ENCODE results near the gene CBLN3. TPM values are rescaled to one million over a fixed set of nuclear protein-coding genes. Genes with fewer than 3 reads are reported as not detected.

CBLN3 gene
- total RNA-seq, 1 experiment from 2014 or later: 1.0 TPM

DNA sequence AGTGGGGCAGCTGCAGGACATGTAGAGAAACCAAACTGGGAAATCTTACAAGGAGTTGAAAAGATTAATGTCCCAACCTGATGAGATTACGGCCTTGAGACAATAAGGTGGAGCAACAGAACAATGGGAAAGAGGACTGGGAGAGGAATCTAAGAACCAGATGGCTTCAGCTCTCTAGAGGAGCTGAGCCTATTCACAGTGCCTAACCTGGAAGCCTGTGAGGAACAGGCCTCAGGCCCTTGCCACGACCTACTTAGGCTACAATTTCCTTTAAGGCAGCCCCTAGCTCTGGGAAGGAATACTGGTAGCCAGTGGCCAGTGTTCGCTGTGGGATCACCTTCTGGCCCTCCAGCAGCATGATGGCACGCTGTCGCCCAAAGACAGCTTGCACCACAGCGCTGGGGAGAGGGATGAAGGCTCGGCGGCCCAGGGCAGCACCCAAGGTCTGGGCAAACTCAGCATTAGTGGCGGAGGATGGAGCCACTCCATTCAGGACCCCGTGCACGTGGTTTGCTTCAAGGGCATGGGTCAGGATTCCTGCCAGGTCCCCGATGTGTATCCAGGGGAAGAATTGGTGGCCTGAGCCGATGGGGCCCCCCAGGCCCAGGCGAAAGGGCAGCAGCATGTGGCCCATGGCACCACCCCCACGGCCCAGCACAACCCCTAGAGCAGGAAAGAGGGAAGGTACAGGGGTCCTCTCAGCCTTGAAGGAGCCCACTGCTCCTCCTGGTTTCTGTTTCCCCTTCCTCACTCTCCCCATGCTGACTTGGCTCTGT, 10.6 kb upstream of the CBLN3 start:
- intact Hi-C loops (cut with micrococcal nuclease; ENCODE audit: unreplicated experiment): no loop called here
- H3K4me3 ChIP-seq (ENCODE audit: low read depth in 2 of 2, low read length in 2 of 2): no peak overlapping the region
- no peak for ATAC-seq
- H3K9me3 ChIP-seq (ENCODE audit: control insufficient read depth, insufficient read depth, low read depth, low read length): no peaks in the 10 kb centered on the region
- BruUV-seq (replicated peaks): no TSS peak
- in situ Hi-C loops (cut with HindIII; ENCODE audit: low pct_unique_long_range_greater_than_20kb, low sequenced_read_pairs): loop anchor here (10.0 kb wide), 1 partner anchor 105 kb away; the partner anchor contains the start of genes ADCY4 and RIPK3
- ChIA-PET POLR2A (no interaction called here), CTCF (no interaction called here)
- H3K4me1 ChIP-seq (ENCODE audit: control insufficient read depth, insufficient read depth, low read length): peaks cover 16% of the 10 kb centered on the region
- no peaks in the 10 kb centered on the region for H3K27me3 ChIP-seq (ENCODE audit: control insufficient read depth, insufficient read depth, low read length)
- peaks cover 7% of the 10 kb centered on the region; the same call in 1 of the 2 replicates for H3K36me3 ChIP-seq (ENCODE audit: control insufficient read depth, insufficient read depth, low read length)
- DNase-seq (ENCODE audit: low read depth, low spot score): no peak
- no peak overlapping the region for H3K27ac ChIP-seq (ENCODE audit: low read length)
- TF ChIP-seq SIN3A (IDR thresholded peaks at IDR 0.05; ENCODE audit: borderline replicate concordance, insufficient read depth, low read depth, low read length) (no peak), POLR2AphosphoS5 (IDR thresholded peaks at IDR 0.05; ENCODE audit: low read depth, low read length) (no peak; the same call in none of the 2 replicates), TCF7L2 (IDR thresholded peaks at IDR 0.05; ENCODE audit: low read depth, low read length) (no peak)
- TF ChIP-seq, protein P1, sequence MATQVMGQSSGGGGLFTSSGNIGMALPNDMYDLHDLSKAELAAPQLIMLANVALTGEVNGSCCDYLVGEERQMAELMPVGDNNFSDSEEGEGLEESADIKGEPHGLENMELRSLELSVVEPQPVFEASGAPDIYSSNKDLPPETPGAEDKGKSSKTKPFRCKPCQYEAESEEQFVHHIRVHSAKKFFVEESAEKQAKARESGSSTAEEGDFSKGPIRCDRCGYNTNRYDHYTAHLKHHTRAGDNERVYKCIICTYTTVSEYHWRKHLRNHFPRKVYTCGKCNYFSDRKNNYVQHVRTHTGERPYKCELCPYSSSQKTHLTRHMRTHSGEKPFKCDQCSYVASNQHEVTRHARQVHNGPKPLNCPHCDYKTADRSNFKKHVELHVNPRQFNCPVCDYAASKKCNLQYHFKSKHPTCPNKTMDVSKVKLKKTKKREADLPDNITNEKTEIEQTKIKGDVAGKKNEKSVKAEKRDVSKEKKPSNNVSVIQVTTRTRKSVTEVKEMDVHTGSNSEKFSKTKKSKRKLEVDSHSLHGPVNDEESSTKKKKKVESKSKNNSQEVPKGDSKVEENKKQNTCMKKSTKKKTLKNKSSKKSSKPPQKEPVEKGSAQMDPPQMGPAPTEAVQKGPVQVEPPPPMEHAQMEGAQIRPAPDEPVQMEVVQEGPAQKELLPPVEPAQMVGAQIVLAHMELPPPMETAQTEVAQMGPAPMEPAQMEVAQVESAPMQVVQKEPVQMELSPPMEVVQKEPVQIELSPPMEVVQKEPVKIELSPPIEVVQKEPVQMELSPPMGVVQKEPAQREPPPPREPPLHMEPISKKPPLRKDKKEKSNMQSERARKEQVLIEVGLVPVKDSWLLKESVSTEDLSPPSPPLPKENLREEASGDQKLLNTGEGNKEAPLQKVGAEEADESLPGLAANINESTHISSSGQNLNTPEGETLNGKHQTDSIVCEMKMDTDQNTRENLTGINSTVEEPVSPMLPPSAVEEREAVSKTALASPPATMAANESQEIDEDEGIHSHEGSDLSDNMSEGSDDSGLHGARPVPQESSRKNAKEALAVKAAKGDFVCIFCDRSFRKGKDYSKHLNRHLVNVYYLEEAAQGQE (IDR thresholded peaks at IDR 0.05; ENCODE audit: insufficient read depth in 1 of 2, low read depth in 2 of 2, low read length in 1 of 2): no peak
- TF ChIP-seq, protein P2, sequence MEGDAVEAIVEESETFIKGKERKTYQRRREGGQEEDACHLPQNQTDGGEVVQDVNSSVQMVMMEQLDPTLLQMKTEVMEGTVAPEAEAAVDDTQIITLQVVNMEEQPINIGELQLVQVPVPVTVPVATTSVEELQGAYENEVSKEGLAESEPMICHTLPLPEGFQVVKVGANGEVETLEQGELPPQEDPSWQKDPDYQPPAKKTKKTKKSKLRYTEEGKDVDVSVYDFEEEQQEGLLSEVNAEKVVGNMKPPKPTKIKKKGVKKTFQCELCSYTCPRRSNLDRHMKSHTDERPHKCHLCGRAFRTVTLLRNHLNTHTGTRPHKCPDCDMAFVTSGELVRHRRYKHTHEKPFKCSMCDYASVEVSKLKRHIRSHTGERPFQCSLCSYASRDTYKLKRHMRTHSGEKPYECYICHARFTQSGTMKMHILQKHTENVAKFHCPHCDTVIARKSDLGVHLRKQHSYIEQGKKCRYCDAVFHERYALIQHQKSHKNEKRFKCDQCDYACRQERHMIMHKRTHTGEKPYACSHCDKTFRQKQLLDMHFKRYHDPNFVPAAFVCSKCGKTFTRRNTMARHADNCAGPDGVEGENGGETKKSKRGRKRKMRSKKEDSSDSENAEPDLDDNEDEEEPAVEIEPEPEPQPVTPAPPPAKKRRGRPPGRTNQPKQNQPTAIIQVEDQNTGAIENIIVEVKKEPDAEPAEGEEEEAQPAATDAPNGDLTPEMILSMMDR (IDR thresholded peaks at IDR 0.05): no peak

DNA sequence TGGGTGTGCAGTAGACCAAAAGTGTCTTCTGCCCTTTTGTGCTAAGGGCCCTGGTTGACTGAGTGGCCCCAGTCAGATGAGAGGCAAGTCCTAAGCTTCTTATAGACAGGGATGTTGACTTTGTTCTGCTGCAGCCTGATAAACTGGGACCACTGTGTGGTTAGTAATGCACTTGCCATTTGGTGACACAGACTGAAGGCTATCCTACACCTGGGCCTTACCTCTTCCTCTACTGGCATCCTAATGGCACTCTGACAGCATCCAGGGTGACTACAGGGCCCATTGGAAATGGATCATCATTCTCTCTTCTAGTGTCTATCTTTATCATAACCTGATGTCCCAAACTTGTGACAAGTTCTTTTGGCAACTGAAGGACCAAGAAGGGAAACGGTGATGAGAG, 9.8 kb upstream of the CBLN3 start:
- Histone ChIP-seq H3K9me3 (ENCODE audit: control insufficient read depth, insufficient read depth, low read depth, low read length) (no peaks in the 10 kb centered on the region), H3K36me3 (ENCODE audit: control insufficient read depth, insufficient read depth, low read length) (peaks cover 7% of the 10 kb centered on the region; the same call in 1 of the 2 replicates), H3K27me3 (ENCODE audit: control insufficient read depth, insufficient read depth, low read length) (no peaks in the 10 kb centered on the region), H3K4me3 (ENCODE audit: low read depth in 2 of 2, low read length in 2 of 2) (no peak overlapping the region), H3K27ac (ENCODE audit: low read length) (no peak overlapping the region), H3K4me1 (ENCODE audit: control insufficient read depth, insufficient read depth, low read length) (peaks cover 16% of the 10 kb centered on the region)
- ChIA-PET POLR2A (interaction anchor here (0.7 kb wide), 1 partner anchor 87 kb away, joined by 3 read pairs; no protein-coding TSS in a partner anchor), CTCF (interaction anchor here (0.7 kb wide), 1 partner anchor 61 kb away, joined by 4 read pairs; no protein-coding TSS in a partner anchor)
- in situ Hi-C loops (cut with HindIII; ENCODE audit: low pct_unique_long_range_greater_than_20kb, low sequenced_read_pairs) (loop anchor here (10.0 kb wide), 1 partner anchor 104 kb away; the partner anchor contains the start of genes ADCY4 and RIPK3), intact Hi-C loops (cut with micrococcal nuclease; ENCODE audit: unreplicated experiment) (no loop called here)
- no peak for TF ChIP-seq TCF7L2 (IDR thresholded peaks at IDR 0.05; ENCODE audit: low read depth, low read length)
- TF ChIP-seq, protein P1 (IDR thresholded peaks at IDR 0.05; ENCODE audit: insufficient read depth in 1 of 2, low read depth in 2 of 2, low read length in 1 of 2): no peak
- TF ChIP-seq SIN3A (IDR thresholded peaks at IDR 0.05; ENCODE audit: borderline replicate concordance, insufficient read depth, low read depth, low read length): no peak
- TF ChIP-seq POLR2AphosphoS5 (IDR thresholded peaks at IDR 0.05; ENCODE audit: low read depth, low read length): no peak
- TF ChIP-seq, protein P2 (IDR thresholded peaks at IDR 0.05): no peak
- ATAC-seq: no peak
- no TSS peak for BruUV-seq (replicated peaks)
- no peak for DNase-seq (ENCODE audit: low read depth, low spot score)

Data from Panc1 (cell line).